GM23338 (cell line): ENCODE results near the gene CCNY. TPM values are rescaled to one million over a fixed set of nuclear protein-coding genes. Genes with fewer than 3 reads are reported as not detected.

Source experiments
- ATAC-seq: fragments of 200-7000 bp; cut with Tn5 transposase; 3 replicates; pipeline ENCODE4 v1.9.1; 2020
- DNase-seq: peaks from one replicate; pipeline ENCODE4 v3.0.0-alpha.2; 2015; ENCODE audit warnings: low spot score
- H2AFZ ChIP-seq: fragments of 200-600 bp; sonication (generic); 2 replicates; pipeline ENCODE4 v1.8.0; 2016; ENCODE audit warnings: antibody characterized with exemption, mild to moderate bottlenecking, moderate library complexity
- H3F3A ChIP-seq: fragments of 200-600 bp; sonication (generic); replicated peaks from 2 replicates; pipeline ENCODE4 v1.8.0; 2017; ENCODE audit warnings: antibody characterized with exemption, mixed run types, low read depth
- H3K27ac ChIP-seq: fragments of 200-600 bp; sonication (generic); 2 replicates; pipeline ENCODE4 v1.6.1; 2016; ENCODE audit warnings: low read depth
- H3K27me3 ChIP-seq: fragments of 200-600 bp; sonication (generic); 2 replicates; pipeline ENCODE4 v1.8.0; 2016; ENCODE audit warnings: mild to moderate bottlenecking, mixed run types, moderate library complexity; ENCODE audit not compliant: insufficient read depth
- H3K36me3 ChIP-seq: fragments of 200-600 bp; sonication (generic); 2 replicates; pipeline ENCODE4 v1.8.0; 2016; ENCODE audit warnings: mild to moderate bottlenecking; ENCODE audit not compliant: insufficient read depth
- H3K4me1 ChIP-seq: fragments of 200-600 bp; sonication (generic); 2 replicates; pipeline ENCODE4 v1.8.0; 2016; ENCODE audit warnings: mild to moderate bottlenecking, moderate library complexity; ENCODE audit not compliant: insufficient read depth
- H3K4me2 ChIP-seq: fragments of 200-600 bp; sonication (generic); 2 replicates; pipeline ENCODE4 v1.7.1; 2017; ENCODE audit warnings: mixed run types
- H3K4me3 ChIP-seq: fragments of 200-600 bp; sonication (generic); 2 replicates; pipeline ENCODE4 v1.6.1; 2016; ENCODE audit warnings: mixed run types
- H3K79me2 ChIP-seq: fragments of 200-600 bp; sonication (generic); replicated peaks from 2 replicates; pipeline ENCODE4 v1.8.0; 2017; ENCODE audit warnings: mild to moderate bottlenecking; ENCODE audit not compliant: insufficient read depth
- H3K9me2 ChIP-seq: fragments of 200-600 bp; sonication (generic); 2 replicates; pipeline ENCODE4 v1.8.0; 2017; ENCODE audit not compliant: insufficient read depth
- H4K20me1 ChIP-seq: fragments of 200-600 bp; sonication (generic); replicated peaks from 2 replicates; pipeline ENCODE4 v1.8.0; 2017; ENCODE audit warnings: mild to moderate bottlenecking; ENCODE audit not compliant: insufficient read depth
- H3K27ac Mint-ChIP-seq: 2 replicates; pipeline ENCODE4 v1.8.0; 2020; ENCODE audit warnings: inconsistent platforms, mild to moderate bottlenecking, moderate library complexity, mixed read lengths
- H3K27me3 Mint-ChIP-seq: 3 replicates; pipeline ENCODE4 v1.8.0; 2022; ENCODE audit warnings: low read depth, mild to moderate bottlenecking, moderate library complexity, mixed read lengths, inconsistent platforms; ENCODE audit not compliant: insufficient read depth, poor library complexity
- H3K36me3 Mint-ChIP-seq: 3 replicates; pipeline ENCODE4 v1.8.0; 2021; ENCODE audit warnings: low read depth, mild to moderate bottlenecking, inconsistent platforms, moderate library complexity, mixed read lengths
- H3K4me1 Mint-ChIP-seq: 3 replicates; pipeline ENCODE4 v1.8.0; 2020; ENCODE audit warnings: mild to moderate bottlenecking, inconsistent platforms, mixed read lengths
- H3K4me3 Mint-ChIP-seq: 3 replicates; pipeline ENCODE4 v1.8.0; 2021; ENCODE audit warnings: moderate library complexity, mild to moderate bottlenecking, inconsistent platforms, mixed read lengths
- H3K9me3 Mint-ChIP-seq: 3 replicates; pipeline ENCODE4 v1.8.0; 2020; ENCODE audit warnings: moderate library complexity, mild to moderate bottlenecking, inconsistent platforms, mixed read lengths
- CREB1 ChIP-seq: fragments of 250-450 bp; sonication (Bioruptor Pico); IDR thresholded peaks from 2 replicates; pipeline ENCODE4 v1.5.0; 2020; ENCODE audit warnings: low read depth, mild to moderate bottlenecking, moderate library complexity
- CTCF ChIP-seq, 2 experiments: fragments of 200-600 bp in 1 of 2; sonication (generic) in 1 of 2; conservative IDR thresholded peaks; 2 replicates each; pipeline versions ENCODE4 v1.5.1 to v1.6.1; 2016 to 2017; ENCODE audit warnings: antibody characterized with exemption in 2 of 2, low read depth in 2 of 2, mild to moderate bottlenecking in 2 of 2, moderate library complexity in 1 of 2
- ETS1 ChIP-seq: IDR thresholded peaks from 2 replicates; pipeline ENCODE4 v1.6.1; 2016; ENCODE audit warnings: antibody characterized with exemption
- EZH2 ChIP-seq: fragments of 200-600 bp; sonication (generic); IDR thresholded peaks from one replicate; pipeline ENCODE4 v1.8.0; 2017; ENCODE audit warnings: antibody characterized with exemption, mild to moderate bottlenecking, low read depth; ENCODE audit not compliant: unreplicated experiment
- EZH2phosphoT487 ChIP-seq: fragments of 200-600 bp; sonication (generic); IDR thresholded peaks from one replicate; pipeline ENCODE4 v1.8.1; 2018; ENCODE audit warnings: antibody characterized with exemption; ENCODE audit not compliant: unreplicated experiment
- NANOG ChIP-seq: IDR thresholded peaks from 2 replicates; pipeline ENCODE4 v1.6.1; 2016; ENCODE audit warnings: antibody characterized with exemption, borderline replicate concordance
- POLR2AphosphoS5 ChIP-seq: IDR thresholded peaks from 2 replicates; pipeline ENCODE4 v1.6.1; 2016; ENCODE audit warnings: antibody characterized with exemption, low read depth
- ZNF114 ChIP-seq: fragments of 250-450 bp; sonication (Bioruptor Pico); IDR thresholded peaks from 2 replicates; pipeline ENCODE4 v1.5.0; 2020; ENCODE audit warnings: mild to moderate bottlenecking, moderate library complexity
- ZNF331 ChIP-seq: fragments of 250-450 bp; sonication (Bioruptor Pico); IDR thresholded peaks from 2 replicates; pipeline ENCODE4 v1.5.0; 2020; ENCODE audit warnings: low read depth, mild to moderate bottlenecking, moderate library complexity
- ZNF462 ChIP-seq: fragments of 250-450 bp; sonication (Bioruptor Pico); IDR thresholded peaks from 2 replicates; pipeline ENCODE4 v1.5.0; 2020; ENCODE audit warnings: mild to moderate bottlenecking, moderate library complexity
- polyA plus RNA-seq: library from polyadenylated mRNA; unstranded; fragments of >200 nt; fragmentation: Nextera tagmentation; extraction: Ambion mirVana; gene quantifications from 2 replicates; pipeline ENCODE4 v1.2.1, GENCODE V29; 2016
- total RNA-seq: library from RNA; depleted of rRNA; stranded (reverse); fragments of >200 nt; shearing (Covaris generic); gene quantifications from 2 replicates; pipeline ENCODE4 v1.2.3, GENCODE V29; 2014

The CCNY gene
- total and polyA plus RNA-seq, 2 experiments from 2014 or later, result 14.2 to 29.0 TPM

- Mint-ChIP-seq H3K9me3 (peaks cover 12% of the 10 kb centered on the region; the same call in 2 of the 3 replicates), H3K4me3 (no peak overlapping the region), H3K36me3 (peaks cover 17% of the 10 kb centered on the region; the same call in 2 of the 3 replicates), H3K4me1 (peaks cover 52% of the 10 kb centered on the region), H3K27ac (no peak overlapping the region), H3K27me3 (peaks cover 2% of the 10 kb centered on the region)
- Histone ChIP-seq H3K36me3 (no peaks in the 10 kb centered on the region), H3K9me2 (no peaks in the 10 kb centered on the region), H3K4me2 (no peak overlapping the region), H4K20me1 (peaks cover 9% of the 10 kb centered on the region; the same call in 1 of the 2 replicates), H3K27me3 (no peaks in the 10 kb centered on the region), H3K79me2 (peaks cover 100% of the 10 kb centered on the region), H3K4me1 (peaks cover 36% of the 10 kb centered on the region), H3K27ac (no peak overlapping the region), H3F3A (no peaks in the 10 kb centered on the region), H2AFZ (no peak overlapping the region), H3K4me3 (no peak overlapping the region)
- TF ChIP-seq EZH2phosphoT487 (no peak), ZNF114 (CRISPR knock-in tag) (no peak), POLR2AphosphoS5 (no peak), ZNF331 (CRISPR knock-in tag) (no peak), CTCF (conservative IDR thresholded peaks at IDR 0.05; ENCODE audit: low read depth in 2 of 2) (no peak), ETS1 (no peak), CREB1 (no peak)
- DNase-seq, result no peak
- no peak for ATAC-seq
Measured at GRCh38 chr10:35384265-35384868, 48.1 kb downstream of the CCNY start.

- TF ChIP-seq ZNF462 (CRISPR knock-in tag), result no peak
- TF ChIP-seq CREB1, result no peak
- TF ChIP-seq EZH2, result no peak
- no peak for TF ChIP-seq ZNF331 (CRISPR knock-in tag)
- TF ChIP-seq POLR2AphosphoS5, result no peak
- no peak for TF ChIP-seq NANOG
- no peaks in the 10 kb centered on the region for H3K27me3 ChIP-seq
- peak; percentile 50 for ATAC-seq
- no peaks in the 10 kb centered on the region for H3K9me2 ChIP-seq
- H3K36me3 ChIP-seq, result no peaks in the 10 kb centered on the region
- no peak for DNase-seq
- no peak overlapping the region for H2AFZ ChIP-seq
- H3K4me3 Mint-ChIP-seq, result no peak overlapping the region
- H3K4me1 Mint-ChIP-seq, result peaks cover 34% of the 10 kb centered on the region
- no peak overlapping the region for H3K27ac ChIP-seq
- H3K4me3 ChIP-seq, result no peak overlapping the region
- no peaks in the 10 kb centered on the region for H3F3A ChIP-seq
- peaks cover 38% of the 10 kb centered on the region for H3K36me3 Mint-ChIP-seq
- peaks cover 3% of the 10 kb centered on the region; the same call in 1 of the 2 replicates for H4K20me1 ChIP-seq
- peaks cover 17% of the 10 kb centered on the region for H3K4me1 ChIP-seq
- H3K4me2 ChIP-seq, result peak overlapping the region; percentile 22; the same call in 1 of the 2 replicates
- H3K79me2 ChIP-seq, result peaks cover 100% of the 10 kb centered on the region
- H3K27me3 Mint-ChIP-seq, result peaks cover 4% of the 10 kb centered on the region
- H3K27ac Mint-ChIP-seq, result no peak overlapping the region
- peaks cover 34% of the 10 kb centered on the region for H3K9me3 Mint-ChIP-seq
Measured at GRCh38 chr10:35386594-35387174, 50.4 kb downstream of the CCNY start.
